Astrocyte (in vitro differentiated cells and primary cell): ENCODE results near the gene ABCA1.

Source experiments
- EZH2 ChIP-seq: IDR thresholded peaks from 2 replicates; pipeline ENCODE4 v1.6.1; 2012; ENCODE audit warnings: mild to moderate bottlenecking, low read length, inconsistent platforms; ENCODE audit not compliant: insufficient read depth
- TF ChIP-seq, protein P1 (sequence below): IDR thresholded peaks from 2 replicates; pipeline ENCODE4 v1.5.1; 2011; ENCODE audit warnings: low read depth, mild to moderate bottlenecking, inconsistent platforms, low read length, moderate library complexity; ENCODE audit not compliant: insufficient read depth

DNA sequence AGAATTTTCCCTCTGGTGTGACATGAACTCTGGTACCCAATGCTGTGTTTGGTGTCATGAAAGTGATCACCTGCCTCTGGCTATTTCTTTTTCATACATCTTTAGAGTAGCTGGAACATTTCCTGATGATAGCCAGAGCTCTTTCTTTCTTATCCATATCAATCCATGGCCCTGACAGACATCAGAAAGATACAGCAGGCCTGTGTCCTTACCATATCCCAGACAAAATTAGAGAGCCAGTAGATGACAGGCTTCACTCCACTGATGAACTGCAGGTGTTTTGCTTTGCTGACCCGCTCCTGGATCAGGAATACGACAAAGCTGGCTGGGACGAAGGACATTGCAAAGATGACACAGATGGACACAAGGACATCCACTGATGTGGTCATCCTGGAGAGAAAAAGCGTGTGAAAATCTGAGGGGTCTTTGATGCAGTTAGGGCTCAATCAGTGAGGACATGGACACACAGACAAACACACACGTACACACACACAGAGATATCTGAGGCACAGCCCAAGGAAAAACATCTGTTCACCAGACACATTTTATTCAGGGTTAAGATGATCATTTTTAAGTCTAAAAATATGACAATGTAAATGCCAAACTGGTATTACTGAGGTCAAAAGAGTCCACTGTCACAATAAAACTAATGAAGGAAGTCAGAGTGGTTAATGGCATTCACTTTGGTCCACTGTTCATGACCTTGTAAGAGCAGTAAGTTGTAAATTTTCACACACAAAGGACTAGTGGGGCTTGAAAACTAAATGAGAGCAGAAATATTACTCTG is 129.6 kb downstream of the ABCA1 start:
- TF ChIP-seq, protein P1, sequence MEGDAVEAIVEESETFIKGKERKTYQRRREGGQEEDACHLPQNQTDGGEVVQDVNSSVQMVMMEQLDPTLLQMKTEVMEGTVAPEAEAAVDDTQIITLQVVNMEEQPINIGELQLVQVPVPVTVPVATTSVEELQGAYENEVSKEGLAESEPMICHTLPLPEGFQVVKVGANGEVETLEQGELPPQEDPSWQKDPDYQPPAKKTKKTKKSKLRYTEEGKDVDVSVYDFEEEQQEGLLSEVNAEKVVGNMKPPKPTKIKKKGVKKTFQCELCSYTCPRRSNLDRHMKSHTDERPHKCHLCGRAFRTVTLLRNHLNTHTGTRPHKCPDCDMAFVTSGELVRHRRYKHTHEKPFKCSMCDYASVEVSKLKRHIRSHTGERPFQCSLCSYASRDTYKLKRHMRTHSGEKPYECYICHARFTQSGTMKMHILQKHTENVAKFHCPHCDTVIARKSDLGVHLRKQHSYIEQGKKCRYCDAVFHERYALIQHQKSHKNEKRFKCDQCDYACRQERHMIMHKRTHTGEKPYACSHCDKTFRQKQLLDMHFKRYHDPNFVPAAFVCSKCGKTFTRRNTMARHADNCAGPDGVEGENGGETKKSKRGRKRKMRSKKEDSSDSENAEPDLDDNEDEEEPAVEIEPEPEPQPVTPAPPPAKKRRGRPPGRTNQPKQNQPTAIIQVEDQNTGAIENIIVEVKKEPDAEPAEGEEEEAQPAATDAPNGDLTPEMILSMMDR: no peak
- no peak for TF ChIP-seq EZH2
